NCI-H526 treated with DMSO at 0.1 percent for 48 hours (cell line): ENCODE data around the gene GPR34.
"Not testable (repeated sequence)": the region's sequence is repeated elsewhere in the genome, so short reads cannot be mapped to it uniquely, and the experiment has no call there.

ENCODE experiments used
- DNase-seq: peaks from one replicate; lab custom pipeline; 2025; lab: John Stamatoyannopoulos, UW

GPR34 gene

DNA sequence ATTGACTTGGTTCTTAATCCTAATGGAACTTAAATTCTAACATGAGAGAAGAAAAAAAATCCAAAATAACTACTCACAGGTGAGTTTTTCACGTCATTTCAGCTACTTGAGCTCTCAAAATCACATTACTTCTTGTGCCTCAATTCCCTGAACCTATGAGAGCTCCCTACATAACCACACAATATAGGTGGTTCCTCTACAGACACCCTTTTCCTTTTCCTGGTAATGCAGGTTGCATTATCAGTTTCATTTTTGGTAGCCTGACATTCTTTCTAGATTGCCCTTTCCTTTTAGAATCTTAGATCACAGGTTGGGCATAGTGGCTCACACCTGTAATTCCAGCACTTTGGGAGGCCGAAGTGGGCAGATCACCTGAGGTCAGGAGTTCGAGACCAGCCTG, 4.3 kb downstream of the GPR34 start:
- DNase-seq, result no peak

DNA sequence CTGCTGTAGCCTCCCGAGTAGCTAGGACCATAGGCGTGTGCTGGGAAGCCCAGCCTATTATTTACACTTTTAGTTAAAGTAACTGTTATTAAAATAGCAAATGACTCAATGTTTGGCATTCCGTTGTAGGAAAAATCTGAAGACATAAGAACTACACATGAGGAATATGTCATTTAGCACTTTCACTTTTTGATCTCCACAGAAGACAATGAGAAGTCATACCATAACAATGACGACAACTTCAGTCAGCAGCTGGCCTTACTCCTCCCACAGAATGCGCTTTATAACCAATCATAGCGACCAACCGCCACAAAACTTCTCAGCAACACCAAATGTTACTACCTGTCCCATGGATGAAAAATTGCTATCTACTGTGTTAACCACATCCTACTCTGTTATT, 6.7 kb downstream of the GPR34 start:
- DNase-seq, result no peak

DNA sequence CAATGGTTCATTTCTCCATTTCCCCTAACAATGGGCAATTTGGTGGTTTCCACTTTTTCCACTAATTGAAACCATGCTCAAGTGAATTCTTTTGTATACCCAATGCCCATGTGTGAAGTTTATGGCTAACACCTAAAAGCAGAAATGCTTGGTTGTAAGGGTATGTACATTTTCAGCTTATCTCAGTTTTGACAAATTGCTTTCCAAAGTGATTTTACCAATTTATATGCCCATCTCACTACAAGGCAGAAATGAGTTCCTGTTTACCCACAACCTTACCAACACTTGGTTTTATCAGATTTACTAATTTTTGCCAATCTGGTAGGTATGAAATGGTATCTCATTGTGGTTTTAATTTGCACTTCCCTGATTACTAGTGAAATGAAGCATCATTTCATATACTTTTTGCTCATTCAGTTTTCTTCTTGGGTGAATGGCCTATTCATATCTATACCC, 14.8 kb downstream of the GPR34 start:
- no peak for DNase-seq

DNA sequence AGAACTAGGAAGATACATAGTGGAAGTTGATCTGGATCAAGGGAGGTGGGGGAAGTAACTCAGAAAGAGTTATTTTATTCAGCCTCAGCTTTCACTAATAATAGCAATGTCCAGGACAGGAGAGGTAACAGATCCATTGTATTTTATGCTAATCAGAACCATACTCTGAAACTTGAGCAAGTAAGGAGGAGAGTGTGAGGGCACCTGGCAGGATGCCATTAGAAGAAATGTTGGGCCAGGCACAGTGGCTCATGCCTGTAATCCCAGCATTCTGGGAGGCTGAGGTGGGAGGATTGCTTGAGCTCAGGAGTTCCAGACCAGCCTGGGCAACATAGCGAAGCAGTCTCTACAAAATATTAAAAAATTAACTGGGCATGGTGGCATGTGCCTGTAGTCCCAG, 16.3 kb downstream of the GPR34 start:
- no peak for DNase-seq

DNA sequence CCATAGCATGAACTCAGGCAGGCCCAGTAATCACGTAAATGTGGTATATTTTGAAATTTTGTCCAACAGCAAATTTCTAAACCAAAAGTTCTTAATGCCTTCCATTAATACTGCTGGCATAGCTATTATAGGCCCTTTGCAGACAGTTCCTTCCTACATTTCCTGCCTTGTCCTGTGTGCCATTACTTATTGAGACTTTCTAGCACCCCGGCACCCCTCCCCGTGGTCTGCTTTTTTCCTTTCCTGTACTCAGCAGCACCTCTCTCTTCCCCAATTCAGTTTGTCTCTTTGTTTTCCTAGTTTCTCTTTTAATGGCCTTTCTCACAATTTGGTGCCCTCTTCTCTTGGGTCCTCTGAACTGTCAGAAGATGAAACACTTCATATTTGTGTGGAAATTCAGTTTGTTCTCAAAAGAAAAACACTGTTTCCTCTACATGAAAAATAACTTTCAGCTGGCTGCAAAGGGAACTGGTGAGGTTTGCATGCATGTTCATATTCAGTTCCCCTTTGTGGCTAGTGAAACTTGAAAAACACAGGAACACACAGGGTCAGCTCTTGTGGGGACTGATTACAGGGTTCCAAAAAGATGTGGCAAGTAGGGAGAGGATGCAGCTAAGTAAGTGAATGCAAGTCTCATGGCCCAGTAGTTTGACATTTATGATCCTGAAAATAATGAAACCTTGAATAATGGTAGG, 17.1 kb downstream of the GPR34 start:
- DNase-seq, result no peak

GRCh38 chrX:41707218-41707617, 18.4 kb downstream of the GPR34 start:
- no peak for DNase-seq

- DNase-seq, result no peak
These were observed 19.7 kb downstream of the GPR34 start for GRCh38 chrX:41708486-41708885.

GRCh38 chrX:41711021-41711667, 22.4 kb downstream of the GPR34 start:
- DNase-seq, result no peak

GRCh38 chrX:41716222-41716621, 27.4 kb downstream of the GPR34 start:
- DNase-seq, result no peak

DNA sequence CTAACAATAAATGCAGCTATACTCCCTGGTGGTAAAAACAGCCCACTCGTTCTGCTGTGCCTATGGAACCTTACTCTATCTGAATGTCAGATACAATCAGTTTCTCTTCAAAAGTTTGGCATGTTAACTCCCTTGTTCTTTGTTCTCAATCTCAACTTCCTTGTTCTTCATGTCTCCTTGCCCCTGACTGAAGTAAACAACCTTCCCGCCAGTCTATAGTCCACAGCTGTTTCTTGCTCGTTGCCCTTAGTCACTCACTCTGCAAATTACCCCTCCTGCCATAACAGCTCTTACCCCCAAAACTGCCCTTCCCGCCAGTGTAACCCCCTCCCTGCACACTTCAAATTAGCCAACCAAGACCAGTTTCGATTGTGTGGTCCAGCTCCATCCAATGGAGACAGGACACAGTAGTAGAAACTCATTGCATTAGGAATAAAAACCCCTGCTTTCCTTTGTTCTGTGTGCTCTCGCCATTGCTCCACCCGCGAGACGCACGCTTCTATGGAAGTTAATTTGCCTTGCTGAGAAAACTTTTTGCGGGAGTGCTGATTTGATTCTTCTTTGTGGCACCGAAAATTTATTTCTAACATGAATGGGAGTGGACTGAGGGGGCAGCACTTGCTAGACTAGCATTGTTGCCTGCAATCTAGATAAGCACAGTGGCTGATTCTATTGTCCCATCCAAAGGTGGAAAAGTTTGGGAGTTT, 28.1 kb downstream of the GPR34 start:
- DNase-seq, result no peak

GRCh38 chrX:41718481-41719235, 29.9 kb downstream of the GPR34 start:
- no peak for DNase-seq

- not testable (repeated sequence) for DNase-seq
These were observed 30.8 kb downstream of the GPR34 start for GRCh38 chrX:41719610-41720009.

- no peak for DNase-seq
These were observed 31.5 kb downstream of the GPR34 start for GRCh38 chrX:41720125-41720779.

DNA sequence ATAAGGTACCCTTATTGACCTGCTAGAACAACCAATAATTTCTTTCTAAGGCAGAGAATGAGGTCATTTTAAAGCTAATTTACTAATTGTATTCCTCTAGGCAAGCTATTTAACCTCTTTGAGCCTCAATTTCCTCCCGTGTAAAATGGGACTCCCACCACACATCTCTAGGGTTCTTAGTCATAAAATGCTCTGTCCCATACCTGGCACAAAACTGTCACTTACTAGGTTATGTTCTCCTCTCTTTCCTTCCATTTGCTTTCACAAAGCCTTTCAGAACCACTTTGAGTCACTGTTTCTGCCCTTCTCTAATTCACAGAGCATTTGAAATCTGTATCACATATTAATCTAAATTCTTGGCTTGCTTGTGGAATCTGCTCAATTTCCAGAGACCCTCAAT, 32.8 kb downstream of the GPR34 start:
- no peak for DNase-seq

DNA sequence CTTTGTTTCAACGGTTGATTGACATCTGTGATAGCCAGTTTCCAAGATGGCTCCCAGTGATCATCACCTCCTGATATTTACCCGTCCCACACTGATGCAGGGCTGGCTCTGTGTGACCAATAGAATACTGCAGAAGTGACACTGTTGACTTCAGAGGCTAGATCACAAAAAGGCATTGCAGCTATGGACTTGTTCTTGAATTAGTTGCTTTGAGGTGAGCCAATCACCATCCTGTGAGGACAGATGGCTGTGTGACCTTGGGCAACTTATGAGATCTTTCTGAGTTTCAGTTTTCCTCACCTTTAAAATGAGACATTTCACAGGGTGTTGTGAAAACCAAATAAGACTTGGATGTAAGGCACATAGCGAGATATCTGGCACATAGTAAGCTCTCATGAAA, 33.4 kb downstream of the GPR34 start:
- no peak for DNase-seq

GRCh38 chrX:41722816-41723618, 34.2 kb downstream of the GPR34 start:
- DNase-seq, result no peak

DNA sequence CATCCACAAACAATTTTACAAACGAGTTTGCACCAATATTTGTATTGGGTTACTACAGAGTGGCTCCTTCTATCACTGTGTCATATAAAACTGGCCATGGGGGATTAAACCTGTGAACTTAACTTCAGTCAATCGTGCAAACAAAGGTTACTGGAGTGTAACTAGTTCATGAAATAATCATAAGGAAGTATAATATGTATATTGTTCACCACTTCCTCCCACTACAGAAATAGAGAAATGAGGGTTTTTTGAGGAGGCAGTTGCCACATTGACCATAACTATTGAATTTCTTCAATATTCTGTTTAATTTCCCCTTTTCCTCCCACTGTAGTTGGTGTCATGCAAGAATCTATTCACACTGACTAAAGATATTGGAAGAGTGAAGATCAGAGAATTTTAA, 35.1 kb downstream of the GPR34 start, which contains the start of gene GPR82:
TSS of gene GPR82 (plus strand) at position 356 of the 400 bp plus-strand sequence. CDS start 2,846 bp downstream, outside the sequence.
- DNase-seq, result no peak

- no peak for DNase-seq
These were observed 39.4 kb downstream of the GPR34 start for GRCh38 chrX:41728125-41728524.

DNA sequence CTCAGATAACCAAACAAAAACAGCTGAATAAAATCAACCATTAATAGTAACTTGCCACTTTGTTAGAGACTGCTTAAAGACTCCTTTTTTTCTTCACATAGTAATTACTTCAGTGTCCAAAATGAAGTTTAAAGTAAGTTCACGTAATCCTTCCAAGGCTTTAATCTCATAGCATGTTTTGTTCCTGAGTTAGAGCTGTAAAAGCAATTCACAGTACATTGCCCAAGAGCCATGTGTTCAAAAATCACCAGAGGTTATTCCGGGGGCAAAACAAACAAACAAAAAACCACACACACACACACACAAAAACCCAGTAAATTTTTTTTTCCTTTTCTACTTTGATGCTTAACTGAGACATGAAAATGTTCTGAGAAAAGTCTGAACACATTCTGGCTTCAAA, 41.3 kb downstream of the GPR34 start:
- no peak for DNase-seq

DNA sequence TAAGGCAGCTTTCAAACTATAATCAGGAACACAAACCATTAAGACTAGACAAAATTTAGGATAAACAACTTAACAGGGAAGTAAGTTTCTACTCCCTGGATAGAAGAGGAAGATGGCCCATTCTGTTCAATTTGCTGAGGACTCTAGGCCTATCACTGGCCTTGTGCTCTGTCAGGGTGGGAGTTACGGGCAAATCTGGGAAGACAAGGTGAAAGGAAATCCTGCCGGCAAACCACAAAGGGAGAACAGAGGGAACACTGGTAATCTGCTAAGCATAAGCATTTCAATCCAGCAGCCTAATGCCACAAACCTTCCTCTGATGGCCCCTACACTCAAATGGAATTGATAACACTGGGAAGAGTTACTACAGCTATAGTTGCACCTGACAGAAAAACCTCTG, 43.5 kb downstream of the GPR34 start:
- DNase-seq, result no peak

GRCh38 chrX:41733939-41734338, 45.2 kb downstream of the GPR34 start:
- no peak for DNase-seq
